Progenitor cell of endocrine pancreas (in vitro differentiated cells): ENCODE results near the gene LRP2. TPM values are rescaled to one million over a fixed set of nuclear protein-coding genes. Genes with fewer than 3 reads are reported as not detected.
A peak's percentile ranks its signal among the peaks of the same experiment; 100 is the strongest.

Experiments used
- DNase-seq: peaks from one replicate; pipeline ENCODE4 v3.0.0; 2021; ENCODE audit warnings: low spot score; ENCODE audit not compliant: unreplicated experiment
- H3K27ac Mint-ChIP-seq: 2 replicates; pipeline ENCODE4 v1.8.0; 2021; ENCODE audit warnings: mild to moderate bottlenecking, moderate library complexity, mixed read lengths
- H3K27me3 Mint-ChIP-seq: 2 replicates; pipeline ENCODE4 v1.8.0; 2021; ENCODE audit warnings: mixed read lengths
- H3K36me3 Mint-ChIP-seq: 2 replicates; pipeline ENCODE4 v1.8.0; 2022; ENCODE audit warnings: mixed read lengths; ENCODE audit not compliant: insufficient read depth
- H3K4me1 Mint-ChIP-seq: 2 replicates; pipeline ENCODE4 v1.8.0; 2021; ENCODE audit warnings: low read depth, mixed read lengths
- H3K4me3 Mint-ChIP-seq: 2 replicates; pipeline ENCODE4 v1.8.0; 2021; ENCODE audit warnings: low read depth, mild to moderate bottlenecking, moderate library complexity, mixed read lengths
- H3K9me3 Mint-ChIP-seq: 2 replicates; pipeline ENCODE4 v1.8.0; 2021; ENCODE audit warnings: low read depth, mixed read lengths
- CTCF ChIP-seq: fragments of 200-600 bp; sonication (generic); IDR thresholded peaks from one replicate; pipeline ENCODE4 v1.5.0; 2021; ENCODE audit warnings: antibody characterized with exemption, mild to moderate bottlenecking; ENCODE audit not compliant: unreplicated experiment
- total RNA-seq: library from RNA; stranded (reverse); gene quantifications from 2 replicates; pipeline ENCODE4 v1.2.1, GENCODE V29; 2021

Gene LRP2
- total RNA-seq, 1 donor from 2014 or later: 44.4 TPM

DNA sequence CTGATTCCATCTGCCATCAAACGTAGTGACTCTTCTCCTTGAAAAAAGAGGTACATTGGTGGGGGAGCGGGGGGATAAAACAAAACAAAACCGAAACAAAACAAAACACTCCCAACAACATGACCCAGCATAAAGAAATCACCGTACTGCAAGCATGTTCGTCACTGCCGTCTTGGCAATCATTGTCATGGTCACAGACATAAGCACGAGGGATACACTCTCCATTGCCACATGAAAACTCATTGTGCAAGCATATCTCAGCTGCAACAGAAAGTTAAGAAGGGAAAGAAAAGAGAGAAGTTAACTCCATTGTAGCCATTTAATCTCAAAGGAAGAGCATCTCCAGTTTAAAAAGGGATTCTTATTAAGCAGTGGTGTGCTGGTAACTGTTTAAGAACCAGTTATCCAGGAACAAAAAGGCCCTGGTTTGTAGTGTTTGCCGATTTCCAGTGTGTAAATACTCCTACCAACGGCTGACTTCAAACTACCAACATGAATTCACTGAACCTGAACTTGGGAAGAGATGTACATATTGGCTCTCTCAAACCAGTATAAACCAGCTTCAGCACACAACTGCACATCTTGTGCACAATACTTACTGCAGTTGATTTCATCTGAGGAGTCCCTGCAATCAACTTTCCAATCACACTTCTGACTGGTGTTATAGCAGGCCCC lies 68.2 kb downstream of the LRP2 start:
- H3K4me1 Mint-ChIP-seq: peaks cover 12% of the 10 kb centered on the region
- H3K36me3 Mint-ChIP-seq: peaks cover 13% of the 10 kb centered on the region
- no peak overlapping the region for H3K4me3 Mint-ChIP-seq
- no peak for DNase-seq
- no peak overlapping the region for H3K27ac Mint-ChIP-seq
- no peaks in the 10 kb centered on the region for H3K9me3 Mint-ChIP-seq
- no peaks in the 10 kb centered on the region for H3K27me3 Mint-ChIP-seq
- no peak for TF ChIP-seq CTCF

DNA sequence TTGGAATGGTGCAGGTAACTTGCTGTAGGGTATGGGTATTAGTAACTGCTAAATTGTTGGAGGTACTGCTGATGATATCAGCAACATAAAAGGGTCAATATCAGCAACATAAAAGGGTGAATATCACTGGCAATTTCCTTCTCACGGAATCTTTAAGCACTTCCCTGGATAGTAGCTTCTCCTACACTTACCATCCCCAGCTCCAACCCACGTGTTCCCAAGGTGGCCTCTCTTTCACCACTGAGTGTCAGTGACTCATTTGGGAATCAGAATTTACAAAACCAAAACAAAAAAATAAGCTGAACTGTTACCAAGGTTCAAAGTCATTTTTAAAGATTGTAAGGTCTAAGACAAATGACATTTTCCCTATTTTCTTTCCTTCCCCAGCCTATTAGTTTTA lies 70.8 kb downstream of the LRP2 start:
- no peak for DNase-seq
- no peaks in the 10 kb centered on the region for H3K9me3 Mint-ChIP-seq
- TF ChIP-seq CTCF: no peak
- no peak overlapping the region for H3K4me3 Mint-ChIP-seq
- H3K36me3 Mint-ChIP-seq: peaks cover 22% of the 10 kb centered on the region
- H3K27me3 Mint-ChIP-seq: no peaks in the 10 kb centered on the region
- no peak overlapping the region for H3K27ac Mint-ChIP-seq
- peaks cover 8% of the 10 kb centered on the region for H3K4me1 Mint-ChIP-seq

GRCh38 chr2:169290433-169290832 lies 71.9 kb downstream of the LRP2 start:
- H3K36me3 Mint-ChIP-seq: peaks cover 22% of the 10 kb centered on the region
- DNase-seq: no peak
- no peak overlapping the region for H3K27ac Mint-ChIP-seq

DNA sequence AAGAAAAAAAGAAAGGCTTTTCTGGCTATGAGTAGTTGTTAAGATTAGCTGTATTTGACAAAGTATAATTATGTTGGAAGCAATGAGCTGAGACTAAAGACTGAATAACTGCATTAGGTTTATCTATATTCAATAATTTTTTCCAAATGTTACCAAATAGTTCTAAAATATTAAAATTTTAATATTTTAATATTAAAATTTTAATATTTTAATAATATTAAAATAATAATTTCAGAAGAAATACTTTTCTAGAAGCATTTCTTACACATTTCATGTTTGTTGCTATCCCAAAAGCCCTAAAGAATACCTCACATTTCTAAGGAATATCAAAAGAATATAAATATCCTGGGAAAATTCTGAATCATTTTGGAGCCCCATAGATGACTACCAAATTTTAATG lies 74.7 kb downstream of the LRP2 start:
- TF ChIP-seq CTCF: no peak
- Mint-ChIP-seq H3K4me3 (no peak overlapping the region), H3K27me3 (no peaks in the 10 kb centered on the region), H3K36me3 (peaks cover 25% of the 10 kb centered on the region), H3K4me1 (peaks cover 14% of the 10 kb centered on the region), H3K27ac (no peak overlapping the region), H3K9me3 (no peaks in the 10 kb centered on the region)
- no peak for DNase-seq

More at GRCh38 chr2:169290433-169290832, 71.9 kb downstream of the LRP2 start:
- no peak for TF ChIP-seq CTCF
- Mint-ChIP-seq H3K27me3 (no peaks in the 10 kb centered on the region), H3K4me3 (no peak overlapping the region), H3K9me3 (no peaks in the 10 kb centered on the region), H3K4me1 (peaks cover 15% of the 10 kb centered on the region)

GRCh38 chr2:169286624-169287231 lies 75.6 kb downstream of the LRP2 start:
- TF ChIP-seq CTCF: no peak
- Mint-ChIP-seq H3K27me3 (no peaks in the 10 kb centered on the region), H3K4me1 (peaks cover 14% of the 10 kb centered on the region), H3K9me3 (no peaks in the 10 kb centered on the region), H3K36me3 (peaks cover 24% of the 10 kb centered on the region), H3K4me3 (no peak overlapping the region), H3K27ac (peak overlapping the region; percentile 74)
- DNase-seq: no peak
